B cell (primary cell): Measurements from ENCODE around the gene FRMD4A.

Experiments
- CTCF ChIP-seq: fragments of 200-600 bp; IDR thresholded peaks from one replicate; pipeline ENCODE4 v1.8.0; 2022; ENCODE audit warnings: antibody characterized with exemption, mild to moderate bottlenecking
- EZH2 ChIP-seq: IDR thresholded peaks from 2 replicates; pipeline ENCODE4 v1.6.1; 2012; ENCODE audit warnings: borderline replicate concordance, low read depth, mild to moderate bottlenecking, moderate library complexity, low read length; ENCODE audit not compliant: insufficient read depth, poor library complexity, severe bottlenecking

- TF ChIP-seq CTCF (no peak), EZH2 (no peak)
Observed at GRCh38 chr10:14261336-14261735, 69.4 kb downstream of the FRMD4A start.
